CD4-positive, CD25-positive, alpha-beta regulatory T cell (primary cell): ENCODE measurements around the gene TACC3. TPM values are rescaled to one million over a fixed set of nuclear protein-coding genes. Genes with fewer than 3 reads are reported as not detected.
A peak's percentile ranks its signal among the peaks of the same experiment; 100 is the strongest.

Source experiments
- ATAC-seq, 2 donors: fragments of 150-1000 bp; cut with Tn5 transposase; one replicate each; pipeline ENCODE4 v1.10.0; 2021; ENCODE audit warnings: low read depth in 2 of 2, moderate number of reproducible peaks in 2 of 2, moderate library complexity in 1 of 2
- DNase-seq, 3 donors: peaks; one replicate each; pipeline versions ENCODE4 v3.0.0 to v3.0.0-alpha.2; 2012 to 2022; ENCODE audit warnings: mixed read lengths in 1 of 3
- H3K27ac ChIP-seq: one replicate; pipeline ENCODE4 v1.7.0; 2013; ENCODE audit warnings: mild to moderate bottlenecking, low read length; ENCODE audit not compliant: insufficient read depth, poor library complexity, severe bottlenecking
- H3K27me3 ChIP-seq: one replicate; pipeline ENCODE4 v1.7.0; 2013; ENCODE audit warnings: low read length; ENCODE audit not compliant: control insufficient read depth, insufficient read depth
- H3K36me3 ChIP-seq: one replicate; pipeline ENCODE4 v1.7.0; 2013; ENCODE audit warnings: mild to moderate bottlenecking, low read length, moderate library complexity; ENCODE audit not compliant: control insufficient read depth, insufficient read depth
- H3K4me1 ChIP-seq: 2 replicates; pipeline ENCODE4 v1.7.0; 2013; ENCODE audit warnings: mild to moderate bottlenecking, low read length; ENCODE audit not compliant: insufficient read depth, control insufficient read depth, poor library complexity, severe bottlenecking
- H3K4me3 ChIP-seq: one replicate; pipeline ENCODE4 v1.7.0; 2013; ENCODE audit warnings: low read depth, mild to moderate bottlenecking, low read length, moderate library complexity
- H3K9me3 ChIP-seq, 2 experiments: 1 replicate in 1 of 2; 2 replicates in 1 of 2; pipeline ENCODE4 v1.7.0; 2013; ENCODE audit warnings: low read length in 2 of 2, mild to moderate bottlenecking in 1 of 2, moderate library complexity in 1 of 2; ENCODE audit not compliant: control insufficient read depth in 2 of 2
- H3K27ac Mint-ChIP-seq, 3 donors: one replicate each; pipeline ENCODE4 v1.8.0; 2020 to 2022; ENCODE audit warnings: mild to moderate bottlenecking in 3 of 3, mixed read lengths in 3 of 3, moderate library complexity in 2 of 3
- H3K27me3 Mint-ChIP-seq: one replicate; pipeline ENCODE4 v1.8.0; 2022; ENCODE audit warnings: mild to moderate bottlenecking, mixed read lengths
- H3K36me3 Mint-ChIP-seq: one replicate; pipeline ENCODE4 v1.8.0; 2020; ENCODE audit warnings: mixed read lengths
- H3K4me1 Mint-ChIP-seq, 4 donors: one replicate each; pipeline ENCODE4 v1.8.0; 2020 to 2022; ENCODE audit warnings: mixed read lengths in 4 of 4, mild to moderate bottlenecking in 1 of 4
- H3K4me3 Mint-ChIP-seq, 4 donors: one replicate each; pipeline ENCODE4 v1.8.0; 2020 to 2022; ENCODE audit warnings: mild to moderate bottlenecking in 4 of 4, mixed read lengths in 4 of 4, moderate library complexity in 3 of 4
- H3K9me3 Mint-ChIP-seq, 7 donors: one replicate each; pipeline ENCODE4 v1.8.0; 2020 to 2022; ENCODE audit warnings: mixed read lengths in 7 of 7, mild to moderate bottlenecking in 3 of 7, moderate library complexity in 2 of 7
- polyA plus RNA-seq, 4 donors: library from polyadenylated mRNA; unstranded; fragments of 300-500 nt; fragmentation: Illumina TruSeq; gene quantifications; one replicate each; pipeline ENCODE4 v1.2.3, GENCODE V29; 2021
- total RNA-seq: library from RNA; stranded (reverse); gene quantifications from one replicate; pipeline ENCODE4 v1.2.3, GENCODE V29; 2022

TACC3 gene
- total and polyA plus RNA-seq, 5 donors from 2014 or later = 62.0 to 111 (median 68.8) TPM

- no peak overlapping the region for H3K4me3 Mint-ChIP-seq
- no peak overlapping the region for H3K4me3 ChIP-seq
- DNase-seq (no peak), ATAC-seq (no peak)
- no peak overlapping the region for H3K27ac ChIP-seq
- H3K9me3 ChIP-seq = no peaks in the 10 kb centered on the region
- no peaks in the 10 kb centered on the region for H3K36me3 Mint-ChIP-seq
- no peaks in the 10 kb centered on the region for H3K27me3 Mint-ChIP-seq
- no peak overlapping the region for H3K27ac Mint-ChIP-seq
- H3K27me3 ChIP-seq = no peaks in the 10 kb centered on the region
- no peaks in the 10 kb centered on the region for H3K9me3 Mint-ChIP-seq
- no peaks in the 10 kb centered on the region for H3K4me1 Mint-ChIP-seq
- peaks cover 33% of the 10 kb centered on the region for H3K36me3 ChIP-seq
- peaks cover 8% of the 10 kb centered on the region for H3K4me1 ChIP-seq
Observed at GRCh38 chr4:1745697-1746096, 24.4 kb downstream of the TACC3 start.

- H3K4me1 Mint-ChIP-seq = no peaks in the 10 kb centered on the region
- no peaks in the 10 kb centered on the region for H3K36me3 Mint-ChIP-seq
- DNase-seq = peak; percentile 66 to 77 (median 66)
- no peak overlapping the region for H3K27ac Mint-ChIP-seq
- H3K27me3 ChIP-seq = no peaks in the 10 kb centered on the region
- peaks cover 8% of the 10 kb centered on the region for H3K4me1 ChIP-seq
- no peak overlapping the region for H3K4me3 ChIP-seq
- no peaks in the 10 kb centered on the region for H3K27me3 Mint-ChIP-seq
- no peak overlapping the region for H3K4me3 Mint-ChIP-seq
- ATAC-seq = peak; percentile 64 to 65
- peaks cover 27% of the 10 kb centered on the region for H3K36me3 ChIP-seq
- no peaks in the 10 kb centered on the region for H3K9me3 ChIP-seq
- no peaks in the 10 kb centered on the region for H3K9me3 Mint-ChIP-seq
- H3K27ac ChIP-seq = no peak overlapping the region
Observed at GRCh38 chr4:1746265-1746691, 25.0 kb downstream of the TACC3 start.

GRCh38 chr4:1746919-1747602, 25.7 kb downstream of the TACC3 start:
- no peaks in the 10 kb centered on the region for H3K27me3 ChIP-seq
- Mint-ChIP-seq H3K4me3 (no peak overlapping the region), H3K36me3 (no peaks in the 10 kb centered on the region), H3K27ac (no peak overlapping the region), H3K4me1 (no peaks in the 10 kb centered on the region), H3K9me3 (no peaks in the 10 kb centered on the region), H3K27me3 (no peaks in the 10 kb centered on the region)
- no peaks in the 10 kb centered on the region for H3K9me3 ChIP-seq
- peaks cover 19% of the 10 kb centered on the region for H3K36me3 ChIP-seq
- DNase-seq (no peak), ATAC-seq (no peak)
- H3K4me3 ChIP-seq = no peak overlapping the region
- peaks cover 10% of the 10 kb centered on the region for H3K4me1 ChIP-seq
- no peak overlapping the region for H3K27ac ChIP-seq

DNA sequence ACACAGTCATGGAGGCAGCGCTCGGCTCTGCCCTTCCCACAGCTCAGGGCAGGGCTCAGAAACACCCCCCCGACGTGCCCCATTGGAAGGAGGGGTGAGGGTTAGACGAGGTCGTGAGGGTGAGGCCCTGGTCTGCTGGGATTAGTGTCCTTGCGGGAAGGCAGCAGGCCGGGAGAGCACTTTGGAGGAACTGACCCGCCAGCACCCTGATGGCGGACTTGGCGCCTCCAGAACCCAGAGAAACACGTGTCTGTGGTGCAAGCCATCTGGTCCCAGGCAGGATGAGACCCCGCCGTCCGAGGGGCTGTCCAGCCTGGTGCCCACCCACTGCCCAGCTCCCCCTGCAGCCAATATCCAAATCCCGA, 26.3 kb downstream of the TACC3 start:
- Histone ChIP-seq H3K4me1 (peaks cover 15% of the 10 kb centered on the region), H3K4me3 (no peak overlapping the region), H3K27ac (no peak overlapping the region), H3K27me3 (no peaks in the 10 kb centered on the region), H3K9me3 (no peaks in the 10 kb centered on the region), H3K36me3 (peaks cover 14% of the 10 kb centered on the region)
- Mint-ChIP-seq H3K27ac (no peak overlapping the region), H3K27me3 (no peaks in the 10 kb centered on the region), H3K4me1 (no peaks in the 10 kb centered on the region), H3K9me3 (no peaks in the 10 kb centered on the region), H3K4me3 (no peak overlapping the region), H3K36me3 (no peaks in the 10 kb centered on the region)
- no peak for ATAC-seq
- DNase-seq = no peak

DNA sequence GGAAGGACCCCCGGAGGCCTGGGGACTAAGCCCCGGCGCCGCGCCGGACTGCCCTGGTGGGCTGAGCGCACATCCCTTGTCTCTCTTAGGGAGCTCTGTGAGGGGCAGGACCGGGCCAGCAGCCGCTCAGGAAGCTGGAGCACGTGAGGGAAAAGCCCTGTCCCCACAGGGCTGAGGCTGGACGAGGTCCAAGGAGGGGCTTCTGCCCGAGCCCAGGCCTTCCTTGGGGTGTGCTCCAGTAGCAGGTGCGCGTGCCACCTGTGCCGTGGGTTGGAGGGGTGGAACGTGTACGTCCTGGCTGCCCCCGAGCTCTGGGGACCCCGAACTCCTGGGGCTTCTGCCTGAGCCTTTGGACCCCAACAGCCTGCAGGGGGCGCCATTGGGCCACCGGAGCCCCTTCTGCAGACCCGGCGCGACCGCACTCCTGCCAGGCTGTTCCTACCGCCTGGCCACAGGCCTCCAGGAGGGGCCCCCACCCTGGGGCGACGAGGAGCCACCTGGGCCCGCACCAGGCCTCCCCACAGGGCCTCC, 27.2 kb downstream of the TACC3 start:
- no peaks in the 10 kb centered on the region for H3K27me3 Mint-ChIP-seq
- no peaks in the 10 kb centered on the region for H3K9me3 Mint-ChIP-seq
- no peak overlapping the region for H3K4me3 Mint-ChIP-seq

GRCh38 chr4:1749370-1749769, 28.0 kb downstream of the TACC3 start:
- no peaks in the 10 kb centered on the region for H3K27me3 Mint-ChIP-seq
- H3K9me3 Mint-ChIP-seq = no peaks in the 10 kb centered on the region
- no peak overlapping the region for H3K4me3 ChIP-seq
- H3K4me1 ChIP-seq = peaks cover 25% of the 10 kb centered on the region
- ATAC-seq (no peak), DNase-seq (no peak)
- H3K4me3 Mint-ChIP-seq = no peak overlapping the region
- no peak overlapping the region for H3K27ac ChIP-seq
- no peaks in the 10 kb centered on the region for H3K27me3 ChIP-seq
- peaks cover 0 to 3% (median 0%) of the 10 kb centered on the region in 4 donors for H3K4me1 Mint-ChIP-seq
- peaks cover 3% of the 10 kb centered on the region for H3K36me3 ChIP-seq
- H3K36me3 Mint-ChIP-seq = no peaks in the 10 kb centered on the region
- no peaks in the 10 kb centered on the region for H3K9me3 ChIP-seq
- no peak overlapping the region for H3K27ac Mint-ChIP-seq

More for the DNA sequence above, 27.2 kb downstream of the TACC3 start:
- Mint-ChIP-seq H3K27ac (no peak overlapping the region), H3K36me3 (no peaks in the 10 kb centered on the region), H3K4me1 (peaks cover 0 to 3% (median 0%) of the 10 kb centered on the region in 4 donors)
- Histone ChIP-seq H3K4me1 (peaks cover 24% of the 10 kb centered on the region), H3K27me3 (no peaks in the 10 kb centered on the region), H3K9me3 (no peaks in the 10 kb centered on the region), H3K36me3 (peaks cover 12% of the 10 kb centered on the region), H3K4me3 (no peak overlapping the region), H3K27ac (no peak overlapping the region)
- ATAC-seq (peak; percentile 28 to 54), DNase-seq (peak; percentile 67 to 81 (median 70))

- Histone ChIP-seq H3K27ac (no peak overlapping the region), H3K4me3 (no peak overlapping the region), H3K27me3 (no peaks in the 10 kb centered on the region), H3K9me3 (no peaks in the 10 kb centered on the region), H3K4me1 (peaks cover 25% of the 10 kb centered on the region), H3K36me3 (no peaks in the 10 kb centered on the region)
- no peaks in the 10 kb centered on the region for H3K9me3 Mint-ChIP-seq
- DNase-seq (no peak), ATAC-seq (no peak)
- no peaks in the 10 kb centered on the region for H3K27me3 Mint-ChIP-seq
- H3K4me1 Mint-ChIP-seq = peaks cover 0 to 3% (median 0%) of the 10 kb centered on the region in 4 donors
- H3K4me3 Mint-ChIP-seq = no peak overlapping the region
- no peak overlapping the region for H3K27ac Mint-ChIP-seq
- H3K36me3 Mint-ChIP-seq = no peaks in the 10 kb centered on the region
Observed at GRCh38 chr4:1749826-1750225, 28.5 kb downstream of the TACC3 start.
